ENCODE results near the gene CCDC51. TPM values are rescaled to one million over a fixed set of nuclear protein-coding genes. Genes with fewer than 3 reads are reported as not detected.

The CCDC51 gene
- total and polyA plus RNA-seq, 2 of the 13 experiments (the other 11 are each of a cell fraction or from before 2014, with no cell fraction given), result 18.1 to 29.4 TPM

GRCh38 chr3:48465531-48466378 lies 25.8 kb upstream of the CCDC51 start (continued):
- TF ChIP-seq, protein P1, sequence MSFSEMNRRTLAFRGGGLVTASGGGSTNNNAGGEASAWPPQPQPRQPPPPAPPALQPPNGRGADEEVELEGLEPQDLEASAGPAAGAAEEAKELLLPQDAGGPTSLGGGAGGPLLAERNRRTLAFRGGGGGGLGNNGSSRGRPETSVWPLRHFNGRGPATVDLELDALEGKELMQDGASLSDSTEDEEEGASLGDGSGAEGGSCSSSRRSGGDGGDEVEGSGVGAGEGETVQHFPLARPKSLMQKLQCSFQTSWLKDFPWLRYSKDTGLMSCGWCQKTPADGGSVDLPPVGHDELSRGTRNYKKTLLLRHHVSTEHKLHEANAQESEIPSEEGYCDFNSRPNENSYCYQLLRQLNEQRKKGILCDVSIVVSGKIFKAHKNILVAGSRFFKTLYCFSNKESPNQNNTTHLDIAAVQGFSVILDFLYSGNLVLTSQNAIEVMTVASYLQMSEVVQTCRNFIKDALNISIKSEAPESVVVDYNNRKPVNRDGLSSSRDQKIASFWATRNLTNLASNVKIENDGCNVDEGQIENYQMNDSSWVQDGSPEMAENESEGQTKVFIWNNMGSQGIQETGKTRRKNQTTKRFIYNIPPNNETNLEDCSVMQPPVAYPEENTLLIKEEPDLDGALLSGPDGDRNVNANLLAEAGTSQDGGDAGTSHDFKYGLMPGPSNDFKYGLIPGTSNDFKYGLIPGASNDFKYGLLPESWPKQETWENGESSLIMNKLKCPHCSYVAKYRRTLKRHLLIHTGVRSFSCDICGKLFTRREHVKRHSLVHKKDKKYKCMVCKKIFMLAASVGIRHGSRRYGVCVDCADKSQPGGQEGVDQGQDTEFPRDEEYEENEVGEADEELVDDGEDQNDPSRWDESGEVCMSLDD (CRISPR knock-in tag; IDR thresholded peaks at IDR 0.05; ENCODE audit: borderline replicate concordance), result no peak
- TF ChIP-seq, protein P2, sequence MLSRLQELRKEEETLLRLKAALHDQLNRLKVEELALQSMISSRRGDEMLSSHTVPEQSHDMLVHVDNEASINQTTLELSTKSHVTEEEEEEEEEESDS (CRISPR knock-in tag; IDR thresholded peaks at IDR 0.05; ENCODE audit: borderline replicate concordance), result no peak
- TF ChIP-seq ZNF3 (CRISPR knock-in tag; IDR thresholded peaks at IDR 0.05) (no peak), KDM6A (CRISPR knock-in tag; IDR thresholded peaks at IDR 0.05; ENCODE audit: low read depth) (no peak), ZNF597 (CRISPR knock-in tag; IDR thresholded peaks at IDR 0.05) (no peak), ZMAT5 (CRISPR knock-in tag; IDR thresholded peaks at IDR 0.05; ENCODE audit: borderline replicate concordance, low read depth) (no peak), ZNF282 (IDR thresholded peaks at IDR 0.05; ENCODE audit: partially characterized antibody) (no peak), MTF2 (CRISPR knock-in tag; IDR thresholded peaks at IDR 0.05; ENCODE audit: borderline replicate concordance) (no peak), PRMT3 (CRISPR knock-in tag; IDR thresholded peaks at IDR 0.05; ENCODE audit: borderline replicate concordance, low read depth) (no peak), ZNF749 (CRISPR knock-in tag; IDR thresholded peaks at IDR 0.05; ENCODE audit: borderline replicate concordance) (no peak), EED (CRISPR knock-in tag; IDR thresholded peaks at IDR 0.05) (0 out of 2 replicates have a peak, but pooled peaks have one; percentile 9), AGO2 (optimal IDR thresholded peaks at IDR 0.05; ENCODE audit: low read depth, low read length) (peak; percentile 49)
- TF ChIP-seq, protein P3, sequence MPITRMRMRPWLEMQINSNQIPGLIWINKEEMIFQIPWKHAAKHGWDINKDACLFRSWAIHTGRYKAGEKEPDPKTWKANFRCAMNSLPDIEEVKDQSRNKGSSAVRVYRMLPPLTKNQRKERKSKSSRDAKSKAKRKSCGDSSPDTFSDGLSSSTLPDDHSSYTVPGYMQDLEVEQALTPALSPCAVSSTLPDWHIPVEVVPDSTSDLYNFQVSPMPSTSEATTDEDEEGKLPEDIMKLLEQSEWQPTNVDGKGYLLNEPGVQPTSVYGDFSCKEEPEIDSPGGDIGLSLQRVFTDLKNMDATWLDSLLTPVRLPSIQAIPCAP (CRISPR knock-in tag; IDR thresholded peaks at IDR 0.05; ENCODE audit: low read depth), result no peak
- TF ChIP-seq, protein P4, sequence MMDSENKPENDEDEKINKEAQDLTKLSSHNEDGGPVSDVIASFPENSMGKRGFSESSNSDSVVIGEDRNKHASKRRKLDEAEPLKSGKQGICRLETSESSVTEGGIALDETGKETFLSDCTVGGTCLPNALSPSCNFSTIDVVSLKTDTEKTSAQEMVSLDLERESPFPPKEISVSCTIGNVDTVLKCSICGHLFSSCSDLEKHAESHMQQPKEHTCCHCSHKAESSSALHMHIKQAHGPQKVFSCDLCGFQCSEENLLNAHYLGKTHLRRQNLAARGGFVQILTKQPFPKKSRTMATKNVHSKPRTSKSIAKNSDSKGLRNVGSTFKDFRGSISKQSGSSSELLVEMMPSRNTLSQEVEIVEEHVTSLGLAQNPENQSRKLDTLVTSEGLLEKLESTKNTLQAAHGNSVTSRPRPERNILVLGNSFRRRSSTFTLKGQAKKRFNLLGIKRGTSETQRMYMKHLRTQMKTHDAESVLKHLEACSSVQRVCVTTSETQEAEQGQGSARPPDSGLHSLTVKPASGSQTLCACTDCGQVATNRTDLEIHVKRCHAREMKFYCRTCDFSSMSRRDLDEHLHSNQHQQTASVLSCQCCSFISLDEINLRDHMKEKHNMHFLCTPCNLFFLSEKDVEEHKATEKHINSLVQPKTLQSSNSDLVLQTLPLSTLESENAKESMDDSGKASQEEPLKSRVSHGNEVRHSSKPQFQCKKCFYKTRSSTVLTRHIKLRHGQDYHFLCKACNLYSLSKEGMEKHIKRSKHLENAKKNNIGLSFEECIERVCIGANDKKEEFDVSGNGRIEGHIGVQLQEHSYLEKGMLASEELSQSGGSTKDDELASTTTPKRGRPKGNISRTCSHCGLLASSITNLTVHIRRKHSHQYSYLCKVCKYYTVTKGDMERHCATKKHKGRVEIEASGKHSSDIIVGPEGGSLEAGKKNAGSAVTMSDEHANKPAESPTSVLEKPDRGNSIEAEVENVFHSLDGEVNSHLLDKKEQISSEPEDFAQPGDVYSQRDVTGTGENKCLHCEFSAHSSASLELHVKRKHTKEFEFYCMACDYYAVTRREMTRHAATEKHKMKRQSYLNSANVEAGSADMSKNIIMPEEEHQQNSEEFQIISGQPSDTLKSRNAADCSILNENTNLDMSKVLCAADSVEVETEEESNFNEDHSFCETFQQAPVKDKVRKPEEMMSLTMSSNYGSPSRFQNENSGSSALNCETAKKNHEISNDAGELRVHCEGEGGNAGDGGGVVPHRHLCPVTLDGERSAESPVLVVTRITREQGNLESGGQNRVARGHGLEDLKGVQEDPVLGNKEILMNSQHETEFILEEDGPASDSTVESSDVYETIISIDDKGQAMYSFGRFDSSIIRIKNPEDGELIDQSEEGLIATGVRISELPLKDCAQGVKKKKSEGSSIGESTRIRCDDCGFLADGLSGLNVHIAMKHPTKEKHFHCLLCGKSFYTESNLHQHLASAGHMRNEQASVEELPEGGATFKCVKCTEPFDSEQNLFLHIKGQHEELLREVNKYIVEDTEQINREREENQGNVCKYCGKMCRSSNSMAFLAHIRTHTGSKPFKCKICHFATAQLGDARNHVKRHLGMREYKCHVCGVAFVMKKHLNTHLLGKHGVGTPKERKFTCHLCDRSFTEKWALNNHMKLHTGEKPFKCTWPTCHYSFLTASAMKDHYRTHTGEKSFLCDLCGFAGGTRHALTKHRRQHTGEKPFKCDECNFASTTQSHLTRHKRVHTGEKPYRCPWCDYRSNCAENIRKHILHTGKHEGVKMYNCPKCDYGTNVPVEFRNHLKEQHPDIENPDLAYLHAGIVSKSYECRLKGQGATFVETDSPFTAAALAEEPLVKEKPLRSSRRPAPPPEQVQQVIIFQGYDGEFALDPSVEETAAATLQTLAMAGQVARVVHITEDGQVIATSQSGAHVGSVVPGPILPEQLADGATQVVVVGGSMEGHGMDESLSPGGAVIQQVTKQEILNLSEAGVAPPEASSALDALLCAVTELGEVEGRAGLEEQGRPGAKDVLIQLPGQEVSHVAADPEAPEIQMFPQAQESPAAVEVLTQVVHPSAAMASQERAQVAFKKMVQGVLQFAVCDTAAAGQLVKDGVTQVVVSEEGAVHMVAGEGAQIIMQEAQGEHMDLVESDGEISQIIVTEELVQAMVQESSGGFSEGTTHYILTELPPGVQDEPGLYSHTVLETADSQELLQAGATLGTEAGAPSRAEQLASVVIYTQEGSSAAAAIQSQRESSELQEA (CRISPR knock-in tag; IDR thresholded peaks at IDR 0.05; ENCODE audit: not compliant biosample characterization), result no peak

All from HepG2 (cell line).